ENCODE data around the gene WNT11.
"Not testable (repeated sequence)": the region's sequence is repeated elsewhere in the genome, so short reads cannot be mapped to it uniquely, and the experiment has no call there.

WNT11 gene

DNA sequence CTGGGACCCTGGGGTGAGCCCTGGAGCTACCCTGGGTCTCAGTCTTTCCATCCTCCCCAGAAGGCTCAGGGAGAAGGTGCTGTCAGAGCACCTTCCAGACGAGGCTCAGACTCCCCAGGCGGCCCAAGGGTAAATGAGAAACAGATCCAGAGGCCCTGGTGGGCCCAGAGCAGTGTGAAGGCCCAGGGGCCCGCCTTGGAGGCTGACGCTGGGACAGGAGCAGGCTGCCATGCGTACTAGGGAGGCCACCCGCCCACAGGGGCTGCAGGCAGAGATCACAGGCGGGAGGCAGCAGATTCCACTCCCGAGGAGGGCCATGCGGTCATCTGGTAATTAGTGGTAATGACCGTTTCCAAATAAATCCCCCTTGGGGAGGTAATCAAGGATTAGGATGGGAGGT, 5.2 kb downstream of the WNT11 start:
- no peak for DNase-seq

DNA sequence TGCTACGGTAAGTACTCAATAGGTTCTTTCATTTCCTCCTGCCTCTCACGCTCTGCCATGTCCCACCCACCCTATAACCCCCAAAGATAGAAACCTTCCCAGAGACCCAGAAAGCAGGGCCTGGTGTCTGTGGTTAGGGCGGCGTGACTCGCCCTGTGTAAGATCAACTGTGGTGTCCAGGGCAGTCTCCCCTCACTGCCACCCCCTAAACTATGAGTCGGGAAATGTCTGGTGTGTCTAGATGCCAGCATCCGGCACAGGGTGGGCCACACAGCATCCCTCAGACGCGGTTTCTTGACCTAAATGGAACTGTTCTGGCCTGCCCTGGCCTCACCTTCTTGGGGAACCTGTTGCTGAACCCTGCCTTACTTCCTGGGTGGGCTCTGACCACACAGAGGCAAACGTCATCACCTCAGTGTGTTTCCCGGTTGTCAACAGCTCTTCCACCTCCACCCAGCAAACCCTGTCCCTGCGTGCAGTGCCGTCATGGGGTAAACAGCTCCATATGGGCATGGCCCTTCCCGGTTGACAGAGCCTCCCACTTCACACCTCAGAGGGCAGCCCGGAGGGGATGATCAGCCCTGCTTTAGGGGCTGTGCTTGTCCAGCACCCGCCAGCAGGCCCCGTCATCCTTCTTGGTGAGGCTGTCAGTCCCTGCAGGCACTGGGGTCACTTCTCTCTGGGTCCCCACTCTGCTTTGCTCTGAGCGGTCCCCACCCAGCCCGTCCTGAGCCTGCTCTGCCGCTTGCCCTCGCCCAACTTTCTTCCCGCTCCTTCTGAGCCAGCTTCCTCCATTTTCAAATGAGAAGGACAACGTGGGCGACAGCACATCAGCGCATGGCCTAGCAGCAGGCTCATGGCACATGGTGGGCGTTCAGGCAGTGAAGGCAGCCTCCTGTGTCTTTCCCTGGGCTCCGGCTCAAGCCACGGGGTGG, 6.0 kb downstream of the WNT11 start:
- DNase-seq = no peak

DNA sequence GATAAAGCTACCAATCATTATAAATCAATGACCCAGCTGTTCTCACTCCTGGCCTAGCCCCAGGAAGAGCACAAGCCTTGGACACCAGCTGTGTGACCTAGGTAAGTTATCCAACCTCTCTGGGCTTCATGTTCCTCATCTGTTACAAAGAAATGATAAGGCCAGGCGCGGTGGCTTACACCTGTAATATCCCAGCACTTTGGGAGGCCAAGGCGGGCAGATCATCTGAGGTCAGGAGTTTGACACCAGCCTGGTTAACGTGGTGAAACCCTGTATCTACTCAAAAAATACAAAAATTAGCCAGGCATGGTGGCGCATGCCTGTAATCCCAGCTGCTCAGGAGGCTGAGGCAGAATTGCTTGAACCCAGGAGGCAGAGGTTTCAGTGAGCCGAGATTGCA, 7.6 kb downstream of the WNT11 start:
- DNase-seq = not testable (repeated sequence)

DNA sequence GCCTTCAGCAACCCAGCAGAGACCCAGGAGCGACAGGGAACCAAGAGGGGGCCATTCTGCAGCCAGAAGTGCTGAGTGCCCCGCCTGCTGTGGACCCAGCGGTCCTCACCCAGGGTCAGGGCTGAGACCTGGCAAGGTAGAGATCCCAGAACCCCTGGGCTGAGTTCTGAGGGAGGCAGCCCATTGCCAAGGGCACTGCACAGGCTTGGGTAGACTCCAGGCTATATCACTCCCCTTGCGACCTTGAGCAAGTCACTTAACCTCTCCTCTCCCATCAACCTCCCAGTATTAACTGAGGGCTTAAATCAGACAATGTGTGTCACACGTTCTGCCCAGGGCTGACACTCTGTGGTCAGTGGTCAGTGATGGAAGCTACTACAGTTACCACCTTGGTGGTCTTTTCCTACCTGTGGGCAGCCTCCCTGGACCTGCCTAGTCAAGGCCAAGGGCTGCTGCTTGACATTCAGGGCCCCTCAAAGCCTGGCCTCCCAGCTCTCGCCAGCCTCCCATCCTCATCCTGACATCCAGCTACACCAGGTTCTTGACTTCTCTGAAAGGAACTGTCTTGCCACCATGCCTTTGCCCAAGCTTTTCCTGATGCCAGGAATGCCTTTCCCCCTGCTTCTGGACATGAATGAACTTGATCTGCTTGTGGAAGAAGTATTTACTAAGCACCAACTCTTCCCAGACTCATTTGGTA, 8.2 kb downstream of the WNT11 start:
- DNase-seq = no peak

DNA sequence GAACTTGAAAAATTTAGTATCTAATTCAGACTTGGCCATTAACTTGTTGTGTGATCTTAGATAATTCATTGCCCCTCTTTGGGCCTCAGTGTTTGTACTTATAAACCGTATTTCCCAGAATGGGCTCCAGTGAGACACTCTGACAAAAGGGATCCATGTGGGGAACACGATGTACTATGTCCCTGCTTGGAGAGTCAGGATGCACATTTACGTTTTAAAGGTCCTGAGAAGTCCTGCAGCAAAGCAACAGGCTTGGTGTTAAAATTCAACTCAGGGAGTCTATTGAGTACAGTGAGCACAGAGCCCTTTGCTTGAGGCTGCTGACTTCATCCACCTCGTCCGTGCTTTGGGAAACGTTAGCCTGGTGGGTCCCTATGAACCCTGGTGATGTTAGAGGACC, 9.0 kb downstream of the WNT11 start:
- no peak for DNase-seq

DNA sequence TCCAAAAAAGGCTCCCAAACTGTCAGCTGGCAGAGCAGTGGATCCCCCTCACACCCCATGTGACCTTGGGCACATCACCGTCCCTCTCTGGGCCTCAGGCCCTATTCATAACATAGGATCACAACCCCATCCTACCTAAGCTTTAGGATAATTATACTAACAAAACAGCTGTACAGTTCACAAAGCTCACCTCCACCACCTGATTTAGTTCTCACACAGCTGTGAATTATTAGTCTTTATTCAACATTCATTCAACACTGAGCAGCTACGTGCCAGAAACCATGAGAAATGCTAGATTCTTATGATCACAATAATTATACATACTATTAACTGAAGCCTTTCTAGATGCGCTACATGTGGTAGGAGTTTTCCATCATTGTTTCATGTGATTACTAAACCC, 9.5 kb downstream of the WNT11 start:
- DNase-seq = no peak

DNA sequence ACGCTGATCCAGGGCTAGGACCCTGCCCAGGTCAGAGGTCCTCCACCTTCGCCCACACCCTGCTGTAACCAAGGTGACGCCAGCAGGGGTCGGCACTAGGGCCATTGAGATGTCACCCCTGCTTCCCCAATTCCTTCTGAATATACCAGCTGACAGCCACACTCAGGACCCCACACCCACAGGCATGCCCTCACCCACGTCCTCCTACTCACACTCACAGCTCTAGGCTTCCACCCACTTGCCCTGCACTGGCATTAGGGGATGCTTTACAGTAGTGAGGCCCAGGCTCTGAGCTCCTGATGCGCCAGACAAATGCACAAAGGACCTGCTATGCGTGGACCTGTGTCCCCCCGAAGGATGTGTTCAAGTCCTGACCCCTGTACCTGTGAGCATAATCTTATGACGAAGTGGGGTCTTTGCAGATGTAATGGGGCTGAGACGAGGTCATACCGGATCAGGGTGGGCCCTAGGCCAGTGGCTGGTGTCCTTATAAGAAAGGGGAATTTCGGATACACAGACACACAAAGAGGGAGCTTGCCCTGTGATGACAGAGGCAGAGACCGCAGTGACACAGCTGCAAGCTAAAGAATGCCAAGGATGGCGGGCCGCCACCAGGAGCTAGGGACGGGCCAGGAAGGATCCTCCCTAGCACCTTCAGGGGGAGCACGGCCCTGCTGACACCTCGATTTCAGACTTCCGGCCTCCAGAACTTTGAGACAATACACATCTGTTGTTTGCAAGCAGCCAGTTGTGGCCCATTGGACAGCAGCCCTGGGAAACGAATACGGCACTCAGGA, 11.2 kb downstream of the WNT11 start:
- no peak for DNase-seq

DNA sequence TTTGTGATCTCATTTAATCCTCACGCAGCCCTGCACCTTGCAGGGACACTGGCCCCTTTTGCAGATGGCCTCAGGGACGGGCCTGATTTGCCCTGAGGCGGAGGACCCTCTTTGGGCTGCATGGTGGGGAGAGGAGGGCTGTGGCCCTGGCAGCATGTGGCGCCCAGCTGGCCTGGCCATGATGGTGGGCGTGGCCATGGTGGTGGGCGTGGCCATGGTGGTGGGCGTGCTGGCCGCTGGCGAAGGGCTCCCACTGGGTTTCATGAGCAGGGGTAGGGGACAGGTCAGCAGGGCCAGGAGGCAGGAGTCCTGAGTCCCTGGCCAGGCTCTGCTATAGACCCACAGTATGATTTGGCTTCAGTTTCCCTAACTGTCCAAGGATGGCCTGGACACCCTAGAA, 13.1 kb downstream of the WNT11 start:
- DNase-seq = no peak

DNA sequence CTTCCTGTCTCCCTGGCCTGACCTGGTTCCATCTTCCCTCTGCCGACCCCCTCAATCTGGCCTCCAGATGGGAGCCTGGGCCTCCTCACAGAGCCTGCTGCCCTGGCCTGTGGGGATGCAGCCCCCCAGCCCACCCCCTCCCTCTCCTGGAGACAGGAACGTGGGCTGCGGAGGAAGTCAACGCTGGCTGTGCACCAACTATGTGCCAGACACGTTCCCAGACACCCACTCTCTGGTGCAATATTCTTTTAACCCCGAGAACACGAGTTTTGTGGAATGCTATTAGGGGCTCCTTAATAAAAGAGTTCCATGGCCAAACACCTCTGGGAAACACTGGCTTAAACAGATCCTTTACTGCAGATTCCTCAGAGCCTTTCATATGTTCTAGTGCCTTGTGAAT, 15.9 kb downstream of the WNT11 start:
- DNase-seq = no peak

DNA sequence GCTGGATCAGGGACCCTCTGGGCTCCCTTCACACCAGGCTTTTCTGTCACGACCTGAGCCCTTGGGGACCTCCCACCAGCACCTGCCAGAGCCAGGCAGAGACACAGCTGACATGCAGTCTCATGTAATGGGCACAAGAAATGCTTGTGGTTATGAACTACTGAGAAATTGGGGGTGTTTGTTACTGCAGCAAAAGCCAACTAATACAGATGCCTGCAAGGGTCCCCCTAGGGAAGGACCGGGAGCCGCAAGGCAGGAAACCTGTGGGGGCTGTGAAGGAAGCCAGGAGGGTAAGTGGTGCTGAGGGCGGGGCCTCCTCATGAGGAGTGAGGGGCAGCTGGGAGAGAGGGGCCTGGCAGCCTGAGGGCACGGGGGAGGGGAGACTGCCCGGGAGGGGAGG, 16.6 kb downstream of the WNT11 start:
- no peak for DNase-seq

DNA sequence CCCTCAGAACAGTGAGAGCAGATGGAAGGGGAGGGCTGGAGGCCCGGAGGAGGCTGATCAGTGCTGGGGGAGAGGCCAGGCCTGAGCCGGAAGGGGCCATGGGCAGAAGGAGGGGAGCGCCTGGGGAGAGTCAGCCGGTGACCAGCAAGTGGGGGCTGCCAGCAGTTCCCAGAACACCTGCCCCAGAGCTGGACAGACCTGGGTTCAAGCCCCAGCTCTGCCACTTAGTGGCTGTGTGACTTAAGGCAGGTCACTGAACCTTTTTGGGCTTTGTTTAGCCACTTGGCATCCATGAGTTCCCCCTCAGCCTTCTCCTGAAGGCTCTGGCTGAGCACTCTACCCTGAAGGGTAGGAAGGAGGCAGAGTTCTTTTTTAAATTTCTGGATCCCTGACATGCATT, 17.4 kb downstream of the WNT11 start:
- DNase-seq = no peak

DNA sequence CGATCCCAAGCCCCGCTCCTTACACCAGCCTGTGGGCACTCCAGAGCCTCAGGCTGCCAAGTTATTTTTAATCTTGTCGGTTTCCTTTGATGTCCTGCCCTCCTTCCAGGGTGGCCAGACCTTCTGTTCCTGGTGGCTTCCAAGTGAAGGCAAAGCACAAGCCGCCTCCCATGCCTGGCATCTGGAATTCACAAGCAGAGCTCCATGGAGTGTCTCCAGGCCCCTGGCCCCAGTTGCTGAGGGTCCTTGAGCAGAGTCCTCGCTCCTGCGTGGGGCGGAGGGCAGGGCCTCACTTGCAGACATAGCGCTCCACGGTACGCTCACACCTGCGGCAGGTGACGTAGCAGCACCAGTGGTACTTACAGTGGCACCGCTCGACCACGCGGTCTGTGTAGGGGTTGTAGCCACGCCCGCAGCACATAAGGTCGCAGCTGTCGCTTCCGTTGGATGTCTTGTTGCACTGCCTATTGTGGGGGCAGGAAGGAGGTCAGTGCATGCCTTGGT, 19.5 kb downstream of the WNT11 start:
- DNase-seq = no peak

DNA sequence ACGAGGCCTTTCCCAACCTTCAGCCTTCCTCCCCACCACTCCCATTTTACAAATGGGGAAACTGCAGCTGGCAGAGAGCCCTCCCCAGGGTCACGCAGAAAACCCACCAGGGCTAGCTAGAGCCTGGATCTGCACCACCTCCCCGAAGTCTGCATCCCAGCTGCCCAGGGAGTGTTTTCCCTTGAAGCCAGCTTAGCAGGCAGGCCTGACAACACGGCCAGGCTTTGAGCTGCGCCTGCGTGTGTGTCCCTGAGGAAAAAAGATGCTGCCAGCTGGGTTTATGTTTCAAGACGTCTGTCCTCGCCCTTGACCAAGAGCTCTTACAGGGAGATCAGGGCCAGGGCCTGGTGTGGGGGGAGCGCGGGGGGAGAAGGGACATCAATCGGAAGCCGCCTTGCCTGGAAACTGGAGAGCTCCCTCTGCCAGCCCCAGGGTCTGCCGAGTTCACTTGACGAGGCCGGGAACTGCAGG, 20.3 kb downstream of the WNT11 start:
- DNase-seq = no peak

DNA sequence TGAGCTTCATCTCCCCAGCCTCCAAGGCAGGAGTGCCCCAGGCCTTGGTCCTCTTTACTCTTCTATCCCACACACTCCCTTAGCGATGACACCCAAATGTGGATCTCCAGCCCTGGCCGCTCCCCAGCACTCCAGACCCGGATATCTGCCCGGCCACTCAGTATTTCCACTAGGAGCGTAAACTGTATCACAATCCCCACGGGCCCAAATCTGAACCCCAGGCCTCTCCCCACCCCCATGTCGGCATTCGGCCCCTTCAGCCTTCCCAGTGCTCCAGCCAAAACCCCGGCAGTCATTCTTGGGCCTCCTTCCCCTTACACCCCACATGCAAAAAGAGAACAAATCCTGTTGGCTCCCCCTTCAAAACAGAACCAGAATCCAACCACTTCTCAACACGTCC, 20.8 kb downstream of the WNT11 start:
- no peak for DNase-seq

DNA sequence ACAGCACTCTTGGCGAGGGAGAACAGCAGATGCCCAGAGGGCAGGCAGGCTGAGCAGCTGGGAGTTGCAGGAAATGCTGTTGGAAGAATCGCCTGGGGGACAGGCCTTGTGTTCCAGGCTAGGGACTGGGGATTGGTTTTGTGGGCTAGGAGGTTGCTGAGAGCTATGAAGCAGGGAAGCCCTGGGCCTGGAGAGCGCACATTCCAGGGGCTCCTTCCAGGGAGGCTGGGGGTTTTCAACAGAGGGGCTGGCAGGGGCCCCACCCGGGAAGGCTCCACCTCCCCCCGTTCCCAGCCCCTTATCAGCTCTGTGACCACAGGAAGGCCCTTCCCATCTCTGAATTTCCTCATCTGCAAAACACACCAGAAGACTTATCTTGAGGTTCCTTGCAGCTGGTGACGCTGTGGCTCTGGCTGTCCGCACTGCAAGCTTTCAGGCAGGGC, 21.7 kb downstream of the WNT11 start:
- no peak for DNase-seq

DNA sequence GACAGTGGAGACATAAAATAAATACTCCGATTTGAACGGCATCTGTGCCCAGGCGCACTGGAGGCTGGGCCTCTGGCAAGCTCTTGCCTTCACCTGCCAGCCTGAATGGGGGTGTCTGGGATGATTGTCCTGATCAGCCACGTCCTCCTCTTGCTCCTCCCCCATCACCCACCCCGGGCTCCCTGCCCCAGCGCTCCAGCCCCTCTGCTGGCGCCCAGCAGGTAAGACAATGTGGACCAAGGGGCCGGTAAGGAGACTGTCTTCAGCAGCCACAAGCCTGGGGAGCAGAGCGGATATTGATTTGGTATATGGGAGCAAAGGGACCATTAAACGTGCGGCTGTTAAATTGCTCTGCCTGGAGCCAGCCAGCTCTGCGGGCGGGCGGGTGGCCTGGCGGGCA, 24.9 kb downstream of the WNT11 start:
- no peak for DNase-seq

DNA sequence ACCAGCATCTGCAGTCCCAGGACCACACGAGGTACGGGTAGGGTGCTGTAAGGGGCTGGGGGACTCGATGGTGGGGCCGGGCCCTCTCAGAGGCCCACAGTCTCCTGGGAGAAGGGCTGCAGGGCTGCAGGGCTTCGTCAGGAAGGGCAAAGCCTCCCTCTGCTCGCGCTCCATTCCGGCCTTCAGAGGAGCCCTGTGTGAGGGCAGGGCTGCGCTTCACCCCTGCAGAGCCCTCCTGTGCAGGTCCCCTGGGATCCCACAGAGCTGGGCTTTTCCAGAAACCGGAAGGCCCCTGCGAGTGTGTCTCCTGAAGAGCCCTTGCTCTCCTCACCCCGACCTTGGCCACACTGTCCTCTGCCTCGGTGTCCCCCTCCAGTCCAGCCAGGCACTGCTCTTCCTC, 27.2 kb downstream of the WNT11 start:
- no peak for DNase-seq

DNA sequence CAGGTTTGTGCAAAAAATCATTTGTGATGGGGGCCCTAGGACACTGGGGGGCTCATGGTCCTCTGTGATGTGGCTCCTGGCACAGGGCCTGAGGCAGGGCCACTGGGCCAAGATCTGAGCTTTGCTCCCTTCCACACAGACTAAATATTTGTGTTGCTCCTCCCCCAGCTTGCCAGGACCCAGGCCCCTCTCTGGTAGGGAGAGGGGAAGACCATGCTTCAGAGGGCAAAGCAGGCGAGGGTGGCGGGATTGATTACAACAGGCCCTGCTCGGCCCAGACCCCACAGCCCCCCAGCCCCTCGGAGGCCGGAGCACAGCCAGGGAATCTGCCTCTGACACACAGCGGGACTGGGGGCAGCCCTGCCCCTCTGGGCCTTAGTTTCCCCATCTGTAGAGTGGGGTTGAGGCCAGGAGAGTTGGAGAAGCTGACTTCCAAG, 29.0 kb downstream of the WNT11 start:
- no peak for DNase-seq

DNA sequence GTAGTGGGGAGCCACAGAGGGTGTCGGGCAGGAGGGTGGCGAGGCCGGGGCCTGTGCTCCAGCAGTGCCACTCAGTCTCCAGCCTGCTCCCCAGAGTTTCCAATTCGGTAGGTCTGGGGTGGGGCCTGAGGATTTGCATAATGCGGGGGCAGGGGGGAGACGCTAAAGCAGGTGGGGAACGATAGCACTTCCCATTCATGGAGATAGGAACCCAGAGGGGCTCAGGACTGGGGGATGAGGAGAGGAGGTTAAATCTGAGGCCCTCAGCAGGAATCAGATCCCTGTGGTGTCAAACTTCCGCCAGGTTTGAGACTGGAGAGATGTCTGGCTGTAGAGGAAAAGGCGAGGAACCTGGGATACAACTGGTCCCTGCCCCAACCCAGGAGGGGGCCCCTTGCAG, 29.8 kb downstream of the WNT11 start:
- DNase-seq = no peak

DNA sequence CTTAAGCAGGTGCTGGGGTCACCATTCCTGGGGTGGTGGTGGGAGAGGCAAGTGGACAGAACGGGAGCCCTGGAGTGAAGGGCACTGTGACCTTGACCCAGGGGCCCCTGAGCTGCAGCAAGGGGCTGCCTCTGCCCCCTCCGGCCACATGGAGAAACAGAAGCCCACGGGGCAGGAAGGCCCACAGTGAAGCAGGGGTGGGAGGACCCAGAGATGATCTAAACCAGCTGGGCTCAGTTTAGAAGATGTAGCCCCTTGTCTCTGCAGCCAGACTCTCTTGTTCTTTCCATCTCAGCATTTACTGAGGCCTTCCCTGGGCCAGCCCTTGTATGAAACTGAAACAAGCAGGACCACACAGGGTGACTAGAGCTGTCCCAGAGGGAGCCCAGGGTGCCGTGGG, 30.5 kb downstream of the WNT11 start:
- no peak for DNase-seq

DNA sequence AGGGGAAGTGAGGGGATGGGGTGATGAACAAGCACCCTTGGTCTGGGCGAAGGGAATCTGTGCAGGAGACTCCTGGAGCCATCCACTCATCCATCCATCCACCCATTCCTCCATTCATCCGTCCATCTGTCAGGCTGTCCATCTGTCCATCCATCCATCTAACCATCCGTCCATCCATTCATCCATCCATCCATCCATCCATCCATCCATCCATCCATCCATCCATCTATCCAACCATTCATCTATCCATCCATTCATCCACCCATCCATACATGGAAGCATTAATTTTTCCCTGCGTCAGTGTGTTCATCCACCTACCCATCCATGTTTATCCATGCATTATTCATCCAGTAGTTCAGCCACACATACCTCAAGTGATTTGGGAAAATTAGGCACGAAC, 32.0 kb downstream of the WNT11 start:
- DNase-seq = no peak

DNA sequence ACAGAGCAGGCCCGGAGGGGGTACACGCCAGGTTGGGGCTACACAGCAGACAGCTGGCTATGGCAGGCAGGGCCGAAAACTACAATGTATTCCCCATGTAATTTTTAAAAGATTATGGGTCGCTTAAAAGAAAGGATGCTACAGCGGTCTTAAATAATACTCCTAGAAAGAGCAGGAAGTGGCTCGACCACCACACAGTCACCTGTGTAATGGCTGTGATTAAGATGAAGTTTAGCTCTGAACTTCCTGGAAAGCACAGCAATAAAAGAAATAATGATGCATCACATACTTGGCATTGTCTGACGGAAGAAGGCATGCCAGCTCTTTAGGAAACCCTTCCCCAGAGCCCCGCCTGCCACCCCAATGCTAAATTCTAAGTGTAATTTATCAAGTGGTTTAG, 32.6 kb downstream of the WNT11 start:
- no peak for DNase-seq

DNA sequence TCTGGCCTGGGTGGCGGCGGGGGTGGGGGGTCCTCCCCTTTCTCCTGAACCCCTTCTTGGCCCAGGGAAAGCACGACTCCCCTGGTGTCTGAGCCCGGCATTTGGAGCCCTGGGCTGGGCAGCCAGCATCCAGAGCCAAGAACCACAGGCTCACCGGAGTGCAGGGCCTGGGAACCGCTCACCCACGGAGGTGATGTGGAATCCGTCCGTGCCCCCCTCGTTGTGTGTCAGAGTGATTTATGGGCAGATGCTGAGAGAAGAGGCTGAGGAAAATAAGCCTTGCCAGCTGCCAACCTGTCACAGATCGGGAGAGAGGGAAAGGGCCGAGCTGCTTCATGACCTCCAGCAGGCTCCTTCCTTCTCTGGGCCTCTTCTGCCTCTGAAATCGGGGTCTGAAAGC, 33.7 kb downstream of the WNT11 start:
- DNase-seq = no peak
